Astrocyte of the cerebellum (primary cell): Measurements from ENCODE around the gene AJM1.

Experiments
- DNase-seq: peaks from one replicate; pipeline ENCODE4 v3.0.0-alpha.2; 2011; ENCODE audit warnings: low read depth
- H3K4me3 ChIP-seq: 2 replicates; pipeline ENCODE4 v1.5.1; 2011; ENCODE audit warnings: mild to moderate bottlenecking, low read depth, low read length, moderate library complexity
- in situ Hi-C: cut with HindIII; loops from 2 replicates; pipeline ENCODE4 v1.10.0; 2017; ENCODE audit warnings: low sequenced_read_pairs
- TF ChIP-seq, protein P1 (sequence below): IDR thresholded peaks from 2 replicates; pipeline ENCODE4 v1.5.1; 2012; ENCODE audit warnings: low read length, low read depth, moderate library complexity, mild to moderate bottlenecking; ENCODE audit errors: missing control alignments

AJM1 gene

DNA sequence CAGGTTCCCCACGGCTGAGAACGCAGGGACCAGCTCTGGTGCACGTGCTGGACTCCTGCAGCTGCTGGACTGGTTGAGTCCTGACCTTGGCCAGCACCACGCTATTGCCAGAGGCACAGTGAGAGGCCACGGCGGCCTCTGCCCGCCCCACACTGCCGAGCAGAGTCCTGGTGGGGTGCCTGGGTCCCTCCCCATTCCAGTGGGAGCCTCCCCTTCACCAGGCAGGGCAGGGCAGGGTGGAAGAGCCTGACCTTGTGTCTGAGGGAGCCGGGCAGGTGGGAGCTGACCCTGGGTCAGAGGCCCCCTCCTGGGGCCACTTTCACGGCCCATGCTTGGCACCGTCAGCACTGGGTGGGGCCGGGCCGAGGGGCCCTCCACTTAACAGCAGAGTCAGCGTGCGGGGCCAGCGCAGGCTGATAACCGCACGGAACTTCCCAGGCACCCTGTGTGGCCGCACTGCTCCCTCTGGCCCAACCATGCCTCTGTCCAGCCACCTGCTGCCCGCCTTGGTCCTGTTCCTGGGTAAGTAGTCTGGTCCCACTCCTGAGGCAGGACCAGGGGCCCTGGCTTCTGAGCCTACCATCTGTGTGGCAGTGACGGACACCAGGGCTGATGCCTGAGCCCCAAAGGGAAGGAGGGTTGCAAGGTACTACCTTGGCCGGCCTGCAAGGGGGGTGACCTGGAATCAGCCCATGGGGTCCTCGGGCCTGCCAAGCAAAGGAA, 9.8 kb downstream of the AJM1 start, which contains the start of gene MAMDC4:
MAMDC4 (plus strand) TSS at position 406 of the 723 bp plus-strand sequence; CDS start at position 477, 71 bp downstream.
- in situ Hi-C loops, result no loop called here
- no peak within 1 kb of the TSS for H3K4me3 ChIP-seq
- DNase-seq, result no peak

DNA sequence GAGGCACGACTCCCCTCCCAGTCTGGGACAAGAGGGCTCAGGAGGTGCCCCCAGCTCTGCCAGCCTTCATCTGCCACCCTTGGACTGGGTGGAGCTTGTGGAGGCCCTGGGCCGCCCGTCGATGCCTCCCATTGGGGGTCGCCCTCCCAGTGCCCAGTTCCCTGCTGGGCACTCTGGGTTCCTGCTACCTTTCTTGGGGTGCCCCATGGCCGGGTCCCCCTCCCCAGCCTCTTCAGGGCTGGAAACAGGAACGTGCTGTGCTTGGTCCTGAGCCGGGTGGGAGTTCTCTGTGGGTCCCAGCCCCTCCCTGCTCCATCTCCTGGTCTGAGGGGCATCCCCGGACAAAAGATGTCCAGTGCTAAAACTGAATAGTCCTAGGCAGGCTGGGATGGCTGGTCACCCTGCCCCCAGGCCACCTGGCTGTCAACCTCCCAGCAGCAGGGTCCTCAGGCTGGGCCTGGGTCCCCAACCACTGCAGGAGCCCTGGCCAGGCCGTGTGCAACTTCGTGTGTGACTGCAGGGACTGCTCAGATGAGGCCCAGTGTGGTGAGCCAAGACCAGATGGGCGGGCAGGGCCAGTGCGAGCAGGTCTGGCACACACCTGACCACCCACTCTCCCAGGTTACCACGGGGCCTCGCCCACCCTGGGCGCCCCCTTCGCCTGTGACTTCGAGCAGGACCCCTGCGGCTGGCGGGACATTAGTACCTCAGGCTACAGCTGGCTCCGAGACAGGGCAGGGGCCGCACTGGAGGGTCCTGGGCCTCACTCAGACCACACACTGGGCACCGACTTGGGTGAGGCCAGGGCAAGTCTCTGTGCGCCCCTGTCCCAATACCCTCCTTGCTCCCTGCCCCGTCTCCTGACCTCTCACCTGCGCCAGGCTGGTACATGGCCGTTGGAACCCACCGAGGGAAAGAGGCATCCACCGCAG, 10.7 kb downstream of the AJM1 start:
- in situ Hi-C loops, result no loop called here
- no peak for DNase-seq
- H3K4me3 ChIP-seq, result no peak overlapping the region
- TF ChIP-seq, protein P1, sequence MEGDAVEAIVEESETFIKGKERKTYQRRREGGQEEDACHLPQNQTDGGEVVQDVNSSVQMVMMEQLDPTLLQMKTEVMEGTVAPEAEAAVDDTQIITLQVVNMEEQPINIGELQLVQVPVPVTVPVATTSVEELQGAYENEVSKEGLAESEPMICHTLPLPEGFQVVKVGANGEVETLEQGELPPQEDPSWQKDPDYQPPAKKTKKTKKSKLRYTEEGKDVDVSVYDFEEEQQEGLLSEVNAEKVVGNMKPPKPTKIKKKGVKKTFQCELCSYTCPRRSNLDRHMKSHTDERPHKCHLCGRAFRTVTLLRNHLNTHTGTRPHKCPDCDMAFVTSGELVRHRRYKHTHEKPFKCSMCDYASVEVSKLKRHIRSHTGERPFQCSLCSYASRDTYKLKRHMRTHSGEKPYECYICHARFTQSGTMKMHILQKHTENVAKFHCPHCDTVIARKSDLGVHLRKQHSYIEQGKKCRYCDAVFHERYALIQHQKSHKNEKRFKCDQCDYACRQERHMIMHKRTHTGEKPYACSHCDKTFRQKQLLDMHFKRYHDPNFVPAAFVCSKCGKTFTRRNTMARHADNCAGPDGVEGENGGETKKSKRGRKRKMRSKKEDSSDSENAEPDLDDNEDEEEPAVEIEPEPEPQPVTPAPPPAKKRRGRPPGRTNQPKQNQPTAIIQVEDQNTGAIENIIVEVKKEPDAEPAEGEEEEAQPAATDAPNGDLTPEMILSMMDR, result no peak

More for the DNA sequence above, 9.8 kb downstream of the AJM1 start, which contains the start of gene MAMDC4:
- TF ChIP-seq, protein P1, result no peak

DNA sequence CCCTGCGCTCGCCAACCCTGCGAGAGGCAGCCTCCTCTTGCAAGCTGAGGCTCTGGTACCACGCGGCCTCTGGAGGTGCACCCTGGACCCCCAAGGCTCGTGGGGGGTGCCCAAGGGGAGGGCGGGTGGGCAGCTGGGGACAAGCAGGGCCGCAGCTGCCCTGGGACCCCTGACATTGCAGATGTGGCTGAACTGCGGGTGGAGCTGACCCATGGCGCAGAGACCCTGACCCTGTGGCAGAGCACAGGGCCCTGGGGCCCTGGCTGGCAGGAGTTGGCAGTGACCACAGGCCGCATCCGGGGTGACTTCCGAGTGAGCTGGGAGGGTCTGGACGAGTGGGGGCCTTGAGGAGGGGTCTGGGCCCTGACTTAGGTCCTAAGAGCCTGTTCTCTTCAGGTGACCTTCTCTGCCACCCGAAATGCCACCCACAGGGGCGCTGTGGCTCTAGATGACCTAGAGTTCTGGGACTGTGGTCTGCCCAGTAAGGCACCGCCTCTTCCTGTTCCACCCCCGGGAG, 11.4 kb downstream of the AJM1 start:
- in situ Hi-C loops, result no loop called here
- no peak for DNase-seq
- TF ChIP-seq, protein P1, result no peak
- no peak overlapping the region for H3K4me3 ChIP-seq

DNA sequence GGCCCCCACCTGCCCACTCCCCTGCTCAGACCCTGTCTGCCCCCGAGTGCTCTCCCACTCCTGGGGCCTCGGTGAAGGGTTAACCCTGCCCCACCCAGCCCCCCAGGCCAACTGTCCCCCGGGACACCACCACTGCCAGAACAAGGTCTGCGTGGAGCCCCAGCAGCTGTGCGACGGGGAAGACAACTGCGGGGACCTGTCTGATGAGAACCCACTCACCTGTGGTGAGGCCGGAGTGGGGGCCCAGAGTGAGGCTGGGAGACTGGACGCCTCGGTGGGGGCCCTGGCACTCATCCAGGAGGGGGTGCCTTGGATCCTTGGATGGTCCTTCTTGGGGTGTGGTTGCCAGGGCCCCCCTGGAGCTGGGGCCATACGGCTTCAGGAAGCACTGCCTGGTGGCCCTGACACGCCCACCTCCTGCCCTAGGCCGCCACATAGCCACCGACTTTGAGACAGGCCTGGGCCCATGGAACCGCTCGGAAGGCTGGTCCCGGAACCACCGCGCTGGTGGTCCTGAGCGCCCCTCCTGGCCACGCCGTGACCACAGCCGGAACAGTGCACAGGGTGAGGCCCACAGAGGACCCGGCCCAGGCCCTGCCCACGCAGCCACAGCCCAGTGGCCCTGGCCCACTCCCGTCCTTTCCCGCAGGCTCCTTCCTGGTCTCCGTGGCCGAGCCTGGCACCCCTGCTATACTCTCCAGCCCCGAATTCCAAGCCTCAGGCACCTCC, 12.0 kb downstream of the AJM1 start:
- H3K4me3 ChIP-seq, result no peak overlapping the region
- in situ Hi-C loops, result no loop called here
- no peak for DNase-seq
- TF ChIP-seq, protein P1, result no peak

DNA sequence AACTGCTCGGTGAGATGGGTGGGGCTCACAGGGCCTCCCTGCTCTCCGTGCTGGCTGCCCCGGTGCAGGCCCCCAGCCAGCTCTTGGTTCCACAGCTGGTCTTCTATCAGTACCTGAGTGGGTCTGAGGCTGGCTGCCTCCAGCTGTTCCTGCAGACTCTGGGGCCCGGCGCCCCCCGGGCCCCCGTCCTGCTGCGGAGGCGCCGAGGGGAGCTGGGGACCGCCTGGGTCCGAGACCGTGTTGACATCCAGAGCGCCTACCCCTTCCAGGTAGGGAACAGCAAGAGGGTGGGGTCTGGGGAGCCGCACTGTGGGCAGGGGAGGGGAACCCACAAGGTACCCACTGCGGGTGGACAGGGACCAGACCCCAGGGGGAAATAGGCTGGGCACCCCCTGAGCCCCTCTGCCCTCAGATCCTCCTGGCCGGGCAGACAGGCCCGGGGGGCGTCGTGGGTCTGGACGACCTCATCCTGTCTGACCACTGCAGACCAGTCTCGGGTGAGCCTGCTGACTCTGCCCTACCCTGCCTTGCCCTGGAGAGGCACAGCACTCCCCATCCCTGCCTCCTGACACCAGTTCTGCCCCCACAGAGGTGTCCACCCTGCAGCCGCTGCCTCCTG, 12.7 kb downstream of the AJM1 start:
- H3K4me3 ChIP-seq, result no peak overlapping the region
- in situ Hi-C loops, result no loop called here
- TF ChIP-seq, protein P1, result no peak
- no peak for DNase-seq
